ENCODE results near the gene SAMD10. TPM values are rescaled to one million over a fixed set of nuclear protein-coding genes. Genes with fewer than 3 reads are reported as not detected.

SAMD10 gene
- total and polyA plus RNA-seq, 4 donors: 0.74 to 3.4 (median 2.1) TPM

DNA sequence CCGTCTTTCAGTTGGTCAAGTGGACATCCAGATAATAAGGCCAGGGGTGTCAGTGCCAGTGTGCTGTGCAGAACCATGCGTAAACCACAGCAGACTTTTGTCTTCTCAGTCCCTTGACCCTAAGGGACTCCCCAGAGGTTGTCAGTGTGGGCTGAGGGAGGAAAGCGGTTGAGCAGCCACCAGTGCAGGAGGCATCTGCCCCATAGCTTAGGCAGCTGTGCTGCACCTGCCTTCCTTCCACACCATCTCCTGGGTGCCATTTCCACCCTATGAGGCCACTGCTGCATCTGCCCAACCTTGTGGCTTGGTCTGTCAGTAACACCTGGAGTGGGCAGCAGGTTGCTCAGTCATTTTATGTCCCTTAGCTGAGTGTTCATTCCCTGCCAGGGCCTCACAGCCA, 27.5 kb upstream of the SAMD10 start (continued):
- TF ChIP-seq REST (IDR thresholded peaks at IDR 0.05): no peak

- Histone ChIP-seq H3K27ac (ENCODE audit: low read depth in 1 of 2, low read length in 2 of 2) (no peak overlapping the region), H3K9me3 (ENCODE audit: control insufficient read depth in 4 of 4, low read length in 3 of 4) (no peaks in the 10 kb centered on the region), H3K27me3 (ENCODE audit: control insufficient read depth in 4 of 4, insufficient read depth in 4 of 4, low read length in 3 of 4) (no peaks in the 10 kb centered on the region), H3K9ac (ENCODE audit: low read depth in 1 of 2, low read length in 2 of 2) (no peak overlapping the region), H3K36me3 (ENCODE audit: control insufficient read depth in 4 of 4, insufficient read depth in 3 of 4, low read depth in 1 of 4, low read length in 3 of 4) (peaks cover 5 to 68% (median 50%) of the 10 kb centered on the region in 4 donors), H3K4me3 (ENCODE audit: low read depth in 1 of 3, low read length in 3 of 3) (no peak overlapping the region), H3K4me1 (ENCODE audit: control insufficient read depth in 4 of 4, insufficient read depth in 4 of 4, low read length in 3 of 4) (no peaks in the 10 kb centered on the region)
- TF ChIP-seq FOXA2 (IDR thresholded peaks at IDR 0.05) (no peak), CTCF (IDR thresholded peaks at IDR 0.05; ENCODE audit: low read depth, low read length, missing input control) (no peak), SP1 (IDR thresholded peaks at IDR 0.05) (no peak), ZBTB33 (IDR thresholded peaks at IDR 0.05) (no peak), EGR1 (IDR thresholded peaks at IDR 0.05; ENCODE audit: low read depth in 2 of 2) (no peak), GABPA (IDR thresholded peaks at IDR 0.05 in 1 of 2, conservative IDR thresholded peaks at IDR 0.05 in 1 of 2) (no peak), HNF4G (IDR thresholded peaks at IDR 0.05) (no peak), JUND (IDR thresholded peaks at IDR 0.05) (no peak), YY1 (IDR thresholded peaks at IDR 0.05) (no peak), NR2F2 (IDR thresholded peaks at IDR 0.05) (no peak), HNF4A (conservative IDR thresholded peaks at IDR 0.05) (no peak), FOXA1 (IDR thresholded peaks at IDR 0.05) (no peak), MAX (IDR thresholded peaks at IDR 0.05) (no peak), RXRA (IDR thresholded peaks at IDR 0.05) (no peak), REST (IDR thresholded peaks at IDR 0.05) (no peak), TAF1 (conservative IDR thresholded peaks at IDR 0.05) (no peak), RAD21 (IDR thresholded peaks at IDR 0.05) (no peak)
- TF ChIP-seq, protein P1, sequence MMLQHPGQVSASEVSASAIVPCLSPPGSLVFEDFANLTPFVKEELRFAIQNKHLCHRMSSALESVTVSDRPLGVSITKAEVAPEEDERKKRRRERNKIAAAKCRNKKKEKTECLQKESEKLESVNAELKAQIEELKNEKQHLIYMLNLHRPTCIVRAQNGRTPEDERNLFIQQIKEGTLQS (IDR thresholded peaks at IDR 0.05): no peak
- 87% methylated on average over 10 of the region's 10 CpGs for whole genome bisulfite sequencing
- no peak for DNase-seq (ENCODE audit: low spot score)
These were observed 27.0 kb upstream of the SAMD10 start for GRCh38 chr20:64006490-64006889.
